DOHH2 (cell line): ENCODE results near the gene ALG12.

Experiments used
- H3F3A ChIP-seq: fragments of 200-600 bp; sonication (generic), shearing (Covaris generic); 2 replicates; pipeline ENCODE4 v1.6.0; 2016; ENCODE audit warnings: antibody characterized with exemption, mild to moderate bottlenecking; ENCODE audit not compliant: control insufficient read depth, insufficient read depth
- H3K27ac ChIP-seq: fragments of 200-600 bp; sonication (generic); 2 replicates; pipeline ENCODE4 v1.5.1; 2014; ENCODE audit warnings: low read depth, mild to moderate bottlenecking, low read length, moderate library complexity
- H3K27me3 ChIP-seq: fragments of 200-600 bp; sonication (generic); 2 replicates; pipeline ENCODE4 v1.6.1; 2014; ENCODE audit warnings: mild to moderate bottlenecking, low read length, mixed read lengths; ENCODE audit not compliant: control insufficient read depth
- H3K36me3 ChIP-seq: fragments of 200-600 bp; sonication (generic); 2 replicates; pipeline ENCODE4 v1.6.1; 2014; ENCODE audit warnings: mild to moderate bottlenecking, low read length, moderate library complexity, mixed read lengths; ENCODE audit not compliant: control insufficient read depth
- H3K4me1 ChIP-seq: fragments of 200-600 bp; sonication (generic); 2 replicates; pipeline ENCODE4 v1.6.1; 2014; ENCODE audit warnings: mild to moderate bottlenecking, low read length, mixed read lengths; ENCODE audit not compliant: control insufficient read depth
- H3K4me2 ChIP-seq: fragments of 200-600 bp; sonication (generic); 2 replicates; pipeline ENCODE4 v1.6.0; 2014; ENCODE audit warnings: mild to moderate bottlenecking, low read length, moderate library complexity
- H3K4me3 ChIP-seq: fragments of 200-600 bp; sonication (generic); 2 replicates; pipeline ENCODE4 v1.5.1; 2014; ENCODE audit warnings: mild to moderate bottlenecking, low read length, mixed read lengths
- H3K79me2 ChIP-seq: fragments of 200-600 bp; sonication (generic); 2 replicates; pipeline ENCODE4 v1.6.1; 2014; ENCODE audit warnings: mild to moderate bottlenecking, low read length, mixed read lengths; ENCODE audit not compliant: control insufficient read depth
- H3K9me2 ChIP-seq: fragments of 200-600 bp; sonication (generic); replicated peaks from 2 replicates; pipeline ENCODE4 v1.6.1; 2014; ENCODE audit warnings: mild to moderate bottlenecking, low read length, mixed read lengths; ENCODE audit not compliant: control insufficient read depth
- H3K9me3 ChIP-seq: fragments of 200-600 bp; sonication (generic); 2 replicates; pipeline ENCODE4 v1.6.1; 2014; ENCODE audit warnings: antibody characterized with exemption, low read length, mixed read lengths; ENCODE audit not compliant: control insufficient read depth, insufficient read depth
- H4K20me1 ChIP-seq: fragments of 200-600 bp; sonication (generic); 2 replicates; pipeline ENCODE4 v1.6.0; 2014; ENCODE audit warnings: low read depth, mild to moderate bottlenecking, antibody characterized with exemption, low read length, moderate library complexity; ENCODE audit not compliant: control insufficient read depth, insufficient read depth
- EZH2phosphoT487 ChIP-seq: fragments of 200-600 bp; sonication (generic); IDR thresholded peaks from 2 replicates; pipeline ENCODE4 v1.6.1; 2017; ENCODE audit warnings: borderline replicate concordance, mild to moderate bottlenecking, antibody characterized with exemption, low read length, moderate library complexity, mixed read lengths
- TF ChIP-seq, protein P1 (sequence below): fragments of 200-600 bp; sonication (generic); IDR thresholded peaks from one replicate; pipeline ENCODE4 v1.5.1; 2014; ENCODE audit warnings: antibody characterized with exemption, mild to moderate bottlenecking, low read depth, low read length; ENCODE audit not compliant: poor library complexity, severe bottlenecking

Gene ALG12

DNA sequence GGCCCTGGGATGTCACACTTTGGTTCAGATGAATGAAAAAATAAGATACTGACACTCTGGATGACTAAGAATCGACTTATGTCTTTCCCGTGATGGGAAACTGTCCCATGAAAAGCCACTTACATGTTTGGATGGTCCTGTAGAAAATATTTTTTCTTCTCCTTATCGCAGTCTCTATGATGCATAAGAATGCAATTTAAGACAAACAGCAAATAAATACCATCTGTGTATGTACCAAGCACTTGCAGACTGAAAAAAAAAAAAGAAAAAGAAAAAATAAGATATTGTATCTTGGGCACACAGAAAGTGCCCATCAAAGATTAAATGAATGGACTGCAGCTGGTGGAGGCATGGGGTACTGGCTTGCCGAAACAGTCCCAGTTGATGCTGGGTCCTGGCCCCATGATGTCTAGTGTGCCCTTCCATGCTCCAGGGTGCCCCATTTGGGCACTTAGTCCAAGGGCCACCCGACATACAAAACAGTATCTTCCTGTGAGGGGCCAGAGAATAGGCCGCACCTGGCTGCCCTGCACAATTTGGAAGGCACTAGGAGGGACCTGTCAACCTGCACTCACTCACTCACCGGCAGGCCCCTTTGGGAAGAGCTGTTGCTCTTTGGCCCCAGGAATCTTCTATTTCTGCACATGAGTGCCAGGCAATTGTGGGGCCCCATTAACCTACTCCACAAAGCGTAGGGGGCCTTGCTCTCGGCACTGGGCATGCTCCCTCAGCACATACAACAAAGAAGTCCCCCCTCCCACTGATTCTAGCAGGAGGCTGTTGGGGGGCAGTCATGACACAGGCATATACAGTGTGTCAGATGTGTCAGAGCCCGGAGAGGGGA, 67.1 kb downstream of the ALG12 start:
- Histone ChIP-seq H3K27ac (no peak overlapping the region), H3K9me3 (no peaks in the 10 kb centered on the region), H3K27me3 (peaks cover 36% of the 10 kb centered on the region), H4K20me1 (peaks cover 18% of the 10 kb centered on the region), H3K4me2 (no peak overlapping the region), H3K4me1 (peaks cover 25% of the 10 kb centered on the region), H3K4me3 (no peak overlapping the region), H3K36me3 (peaks cover 15% of the 10 kb centered on the region), H3F3A (peaks cover 2% of the 10 kb centered on the region), H3K79me2 (peaks cover 21% of the 10 kb centered on the region), H3K9me2 (no peaks in the 10 kb centered on the region)
- TF ChIP-seq EZH2phosphoT487, result no peak
- TF ChIP-seq, protein P1, sequence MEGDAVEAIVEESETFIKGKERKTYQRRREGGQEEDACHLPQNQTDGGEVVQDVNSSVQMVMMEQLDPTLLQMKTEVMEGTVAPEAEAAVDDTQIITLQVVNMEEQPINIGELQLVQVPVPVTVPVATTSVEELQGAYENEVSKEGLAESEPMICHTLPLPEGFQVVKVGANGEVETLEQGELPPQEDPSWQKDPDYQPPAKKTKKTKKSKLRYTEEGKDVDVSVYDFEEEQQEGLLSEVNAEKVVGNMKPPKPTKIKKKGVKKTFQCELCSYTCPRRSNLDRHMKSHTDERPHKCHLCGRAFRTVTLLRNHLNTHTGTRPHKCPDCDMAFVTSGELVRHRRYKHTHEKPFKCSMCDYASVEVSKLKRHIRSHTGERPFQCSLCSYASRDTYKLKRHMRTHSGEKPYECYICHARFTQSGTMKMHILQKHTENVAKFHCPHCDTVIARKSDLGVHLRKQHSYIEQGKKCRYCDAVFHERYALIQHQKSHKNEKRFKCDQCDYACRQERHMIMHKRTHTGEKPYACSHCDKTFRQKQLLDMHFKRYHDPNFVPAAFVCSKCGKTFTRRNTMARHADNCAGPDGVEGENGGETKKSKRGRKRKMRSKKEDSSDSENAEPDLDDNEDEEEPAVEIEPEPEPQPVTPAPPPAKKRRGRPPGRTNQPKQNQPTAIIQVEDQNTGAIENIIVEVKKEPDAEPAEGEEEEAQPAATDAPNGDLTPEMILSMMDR, result no peak
